ENCODE results near the gene GPC5.
A peak's percentile ranks its signal among the peaks of the same experiment; 100 is the strongest.

- TF ChIP-seq, protein P1, sequence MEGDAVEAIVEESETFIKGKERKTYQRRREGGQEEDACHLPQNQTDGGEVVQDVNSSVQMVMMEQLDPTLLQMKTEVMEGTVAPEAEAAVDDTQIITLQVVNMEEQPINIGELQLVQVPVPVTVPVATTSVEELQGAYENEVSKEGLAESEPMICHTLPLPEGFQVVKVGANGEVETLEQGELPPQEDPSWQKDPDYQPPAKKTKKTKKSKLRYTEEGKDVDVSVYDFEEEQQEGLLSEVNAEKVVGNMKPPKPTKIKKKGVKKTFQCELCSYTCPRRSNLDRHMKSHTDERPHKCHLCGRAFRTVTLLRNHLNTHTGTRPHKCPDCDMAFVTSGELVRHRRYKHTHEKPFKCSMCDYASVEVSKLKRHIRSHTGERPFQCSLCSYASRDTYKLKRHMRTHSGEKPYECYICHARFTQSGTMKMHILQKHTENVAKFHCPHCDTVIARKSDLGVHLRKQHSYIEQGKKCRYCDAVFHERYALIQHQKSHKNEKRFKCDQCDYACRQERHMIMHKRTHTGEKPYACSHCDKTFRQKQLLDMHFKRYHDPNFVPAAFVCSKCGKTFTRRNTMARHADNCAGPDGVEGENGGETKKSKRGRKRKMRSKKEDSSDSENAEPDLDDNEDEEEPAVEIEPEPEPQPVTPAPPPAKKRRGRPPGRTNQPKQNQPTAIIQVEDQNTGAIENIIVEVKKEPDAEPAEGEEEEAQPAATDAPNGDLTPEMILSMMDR (IDR thresholded peaks at IDR 0.05): peak; percentile 11; the same call in 1 of the 3 replicates
- TF ChIP-seq JUN (IDR thresholded peaks at IDR 0.05) (no peak), POLR2A (IDR thresholded peaks at IDR 0.05; ENCODE audit: low read length) (no peak), POLR2AphosphoS2 (conservative IDR thresholded peaks at IDR 0.05; ENCODE audit: low read length) (no peak), EP300 (IDR thresholded peaks at IDR 0.05) (no peak), ESRRA (IDR thresholded peaks at IDR 0.05; ENCODE audit: borderline replicate concordance, low read length) (no peak)
These were observed 548.2 kb downstream of the GPC5 start for GRCh38 chr13:91946498-91947070.

Data from A549 (cell line).